RWPE1 (cell line): ENCODE results near the gene CEP57L1.
"Not testable (repeated sequence)": the region's sequence is repeated elsewhere in the genome, so short reads cannot be mapped to it uniquely, and the experiment has no call there.

Experiments
- CTCF ChIA-PET: fragments of 350-600 bp; sonication (Branson Sonifier 250); formaldehyde crosslinking; extraction: SDS; loops from one replicate; lab custom pipeline; 2021; lab: Yijun Ruan, JAX
- POLR2A ChIA-PET: fragments of 400-600 bp; formaldehyde crosslinking; extraction: SDS; loops from one replicate; lab custom pipeline; 2020; ENCODE audit warnings: antibody characterized with exemption; ENCODE audit not compliant: low non-redundant PET; lab: Yijun Ruan, JAX
- DNase-seq: peaks from one replicate; pipeline ENCODE4 v3.0.0; 2012; ENCODE audit warnings: low spot score
- H3K27ac ChIP-seq: fragments of 450-650 bp; 2 replicates; pipeline ENCODE4 v1.5.1; 2017
- TF ChIP-seq, protein P1 (sequence below): fragments of 450-650 bp; conservative IDR thresholded peaks from 2 replicates; pipeline ENCODE4 v1.5.1; 2017; ENCODE audit warnings: low read depth, mild to moderate bottlenecking

Gene CEP57L1

DNA sequence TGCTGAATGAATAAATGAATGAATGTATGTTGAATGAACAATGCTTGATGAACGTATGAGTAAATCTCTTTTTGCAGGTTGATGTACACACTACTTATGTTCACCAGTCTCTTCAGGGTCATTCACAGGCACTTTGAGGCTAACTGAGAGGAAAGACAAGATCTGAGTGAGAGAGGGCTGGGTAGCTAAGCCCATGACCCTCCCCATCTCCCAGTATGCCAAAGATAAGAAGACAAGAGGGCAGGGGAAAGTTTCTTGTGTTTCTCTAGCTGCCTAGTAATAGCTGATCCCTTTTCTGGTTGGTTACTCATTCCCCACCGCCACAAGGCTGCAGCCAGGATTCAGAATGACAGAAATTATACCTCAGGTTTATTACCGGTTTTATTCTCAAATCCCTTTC is 90.7 kb downstream of the CEP57L1 start:
- no peak for DNase-seq
- H3K27ac ChIP-seq, result no peak overlapping the region
- TF ChIP-seq, protein P1, sequence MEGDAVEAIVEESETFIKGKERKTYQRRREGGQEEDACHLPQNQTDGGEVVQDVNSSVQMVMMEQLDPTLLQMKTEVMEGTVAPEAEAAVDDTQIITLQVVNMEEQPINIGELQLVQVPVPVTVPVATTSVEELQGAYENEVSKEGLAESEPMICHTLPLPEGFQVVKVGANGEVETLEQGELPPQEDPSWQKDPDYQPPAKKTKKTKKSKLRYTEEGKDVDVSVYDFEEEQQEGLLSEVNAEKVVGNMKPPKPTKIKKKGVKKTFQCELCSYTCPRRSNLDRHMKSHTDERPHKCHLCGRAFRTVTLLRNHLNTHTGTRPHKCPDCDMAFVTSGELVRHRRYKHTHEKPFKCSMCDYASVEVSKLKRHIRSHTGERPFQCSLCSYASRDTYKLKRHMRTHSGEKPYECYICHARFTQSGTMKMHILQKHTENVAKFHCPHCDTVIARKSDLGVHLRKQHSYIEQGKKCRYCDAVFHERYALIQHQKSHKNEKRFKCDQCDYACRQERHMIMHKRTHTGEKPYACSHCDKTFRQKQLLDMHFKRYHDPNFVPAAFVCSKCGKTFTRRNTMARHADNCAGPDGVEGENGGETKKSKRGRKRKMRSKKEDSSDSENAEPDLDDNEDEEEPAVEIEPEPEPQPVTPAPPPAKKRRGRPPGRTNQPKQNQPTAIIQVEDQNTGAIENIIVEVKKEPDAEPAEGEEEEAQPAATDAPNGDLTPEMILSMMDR, result no peak
- CTCF ChIA-PET, result interaction anchor here (0.7 kb wide), 2 partner anchors 197 to 210 kb away, joined by 3 to 4 read pairs; no protein-coding TSS in a partner anchor
- POLR2A ChIA-PET, result no interaction called here

DNA sequence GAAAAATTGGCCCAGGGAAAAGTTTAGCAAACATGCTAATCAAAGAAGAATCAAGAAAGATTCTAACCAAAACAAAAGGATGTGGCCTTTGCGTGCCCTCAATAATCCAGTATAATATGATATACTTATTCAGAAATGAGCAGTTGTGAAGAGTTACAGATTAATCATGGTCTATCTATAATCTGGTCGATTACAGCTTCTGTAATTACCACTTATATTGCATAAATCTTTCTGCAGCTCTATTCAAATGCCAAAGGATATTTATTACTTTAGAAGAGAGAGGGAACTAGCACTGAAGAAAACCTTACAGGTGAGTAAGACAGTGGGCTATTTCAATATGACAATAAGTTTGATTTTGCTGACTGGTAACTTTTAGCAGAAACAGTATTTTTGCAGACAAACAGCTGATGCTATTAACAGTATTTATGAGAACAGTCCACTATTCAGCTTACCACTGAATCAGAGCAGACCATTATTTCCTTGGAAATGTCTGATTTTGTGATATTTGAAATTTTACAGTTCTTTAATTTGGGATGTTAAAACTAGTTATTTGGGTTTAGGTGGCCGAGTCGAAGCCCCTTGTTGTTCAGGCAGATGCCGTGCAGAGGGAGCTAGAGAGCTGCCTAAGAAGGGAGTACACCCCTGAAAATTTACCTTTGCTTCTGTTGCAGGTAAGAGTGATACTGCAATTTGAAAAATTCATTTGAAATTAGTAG is 92.2 kb downstream of the CEP57L1 start:
- no peak overlapping the region for H3K27ac ChIP-seq
- TF ChIP-seq, protein P1, result peak; percentile 91
- ChIA-PET CTCF (interaction anchor here (0.6 to 1.7 kb wide), 10 partner anchors 9 to 260 kb away, joined by 3 to 16 read pairs (median 5); partner anchors contain the start of gene CD164), POLR2A (interaction anchor here (0.8 kb wide), 1 partner anchor 192 kb away, joined by 3 read pairs; no protein-coding TSS in a partner anchor)
- peak; percentile 57 for DNase-seq

DNA sequence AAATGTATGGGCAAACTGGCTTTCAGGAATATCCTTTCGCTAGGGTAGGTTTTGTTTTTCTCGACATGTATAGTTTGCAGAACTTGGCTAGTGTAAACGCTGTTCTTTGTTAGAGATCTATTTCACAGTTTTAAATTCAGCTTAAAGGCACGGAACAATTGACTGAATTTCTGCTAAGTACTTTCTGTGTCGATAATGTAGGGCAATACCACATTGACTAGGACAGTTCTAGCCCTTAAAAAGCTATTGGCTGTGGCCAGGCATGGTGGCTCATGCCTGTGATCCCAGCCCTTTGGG is 92.8 kb downstream of the CEP57L1 start:
- CTCF ChIA-PET, result interaction anchor here (0.6 to 1.7 kb wide), 11 partner anchors 9 to 259 kb away, joined by 3 to 16 read pairs (median 4); partner anchors contain the start of gene CD164
- POLR2A ChIA-PET, result interaction anchor here (0.8 kb wide), 1 partner anchor 192 kb away, joined by 3 read pairs; no protein-coding TSS in a partner anchor
- no peak for DNase-seq
- H3K27ac ChIP-seq, result no peak overlapping the region
- TF ChIP-seq, protein P1, result peak; percentile 30

DNA sequence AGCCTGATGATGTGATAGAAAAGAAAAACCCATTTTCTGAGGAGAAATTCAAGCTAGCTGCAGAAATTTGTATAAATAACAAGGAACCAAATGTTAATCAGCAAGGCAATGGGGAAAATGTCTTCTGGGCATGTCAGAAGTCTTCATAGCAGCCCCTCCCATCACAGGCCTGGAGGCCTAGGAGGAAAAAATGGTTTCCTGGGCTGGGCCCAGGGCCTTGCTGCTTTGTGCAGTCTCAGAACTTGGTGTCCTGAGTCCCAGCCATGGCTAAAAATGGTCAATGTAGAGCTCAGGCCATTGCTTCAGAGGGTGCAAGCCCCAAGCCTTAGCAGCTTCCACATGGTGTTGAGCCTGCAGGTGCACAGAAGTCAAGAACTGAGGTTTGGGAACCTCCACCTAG is 96.1 kb downstream of the CEP57L1 start:
- POLR2A ChIA-PET, CTCF ChIA-PET: not testable (repeated sequence)

DNA sequence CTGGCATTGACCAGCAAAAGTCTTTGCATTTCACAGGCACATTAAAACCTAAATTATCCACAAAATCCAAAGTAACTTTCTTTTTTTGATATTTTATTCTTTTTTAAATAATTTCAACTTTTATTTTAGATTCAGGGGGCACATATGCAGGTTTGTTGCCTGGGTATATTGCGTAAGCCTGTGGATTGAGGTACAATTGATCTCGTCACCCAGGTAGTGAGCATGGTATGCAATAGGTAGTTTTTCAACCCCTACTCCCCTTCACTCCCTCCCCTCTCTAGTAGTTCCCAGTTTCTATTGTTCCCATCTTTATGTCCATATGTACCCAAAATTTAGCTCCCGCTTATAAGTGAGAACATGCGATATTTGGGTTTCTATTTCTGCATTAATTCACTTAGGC is 97.6 kb downstream of the CEP57L1 start:
- TF ChIP-seq, protein P1, result no peak

More for the DNA sequence above, 96.1 kb downstream of the CEP57L1 start:
- not testable (repeated sequence) for H3K27ac ChIP-seq, DNase-seq

DNA sequence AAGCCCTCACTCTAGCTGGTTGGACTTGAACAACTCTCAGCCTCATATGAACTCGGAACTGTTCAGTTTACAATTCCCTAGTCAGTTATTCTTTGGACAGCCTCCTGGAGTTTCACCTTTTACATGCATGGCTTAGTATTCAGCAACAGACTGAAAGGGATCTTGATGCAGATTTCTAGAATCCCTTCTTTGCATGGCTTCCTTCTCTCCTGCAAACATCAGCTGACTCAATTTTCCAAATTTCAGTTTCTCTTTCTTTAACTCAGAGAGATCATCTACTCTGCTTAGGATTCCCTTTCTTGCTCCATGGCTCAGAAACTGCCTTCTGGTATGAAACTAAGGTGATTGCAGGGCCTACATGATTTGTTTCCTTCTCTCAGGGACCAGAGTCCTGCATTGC is 99.6 kb downstream of the CEP57L1 start:
- TF ChIP-seq, protein P1, result no peak
- no peak for DNase-seq
- H3K27ac ChIP-seq, result no peak overlapping the region
- CTCF ChIA-PET, result interaction anchor here (0.9 kb wide), 1 partner anchor 96 kb away, joined by 3 read pairs; no protein-coding TSS in a partner anchor
- POLR2A ChIA-PET, result no interaction called here

More for the DNA sequence above, 97.6 kb downstream of the CEP57L1 start:
- CTCF ChIA-PET, result interaction anchor here (0.6 kb wide), 1 partner anchor 254 kb away, joined by 3 read pairs; no protein-coding TSS in a partner anchor
- POLR2A ChIA-PET, result no interaction called here
- DNase-seq, result no peak
- no peak overlapping the region for H3K27ac ChIP-seq

DNA sequence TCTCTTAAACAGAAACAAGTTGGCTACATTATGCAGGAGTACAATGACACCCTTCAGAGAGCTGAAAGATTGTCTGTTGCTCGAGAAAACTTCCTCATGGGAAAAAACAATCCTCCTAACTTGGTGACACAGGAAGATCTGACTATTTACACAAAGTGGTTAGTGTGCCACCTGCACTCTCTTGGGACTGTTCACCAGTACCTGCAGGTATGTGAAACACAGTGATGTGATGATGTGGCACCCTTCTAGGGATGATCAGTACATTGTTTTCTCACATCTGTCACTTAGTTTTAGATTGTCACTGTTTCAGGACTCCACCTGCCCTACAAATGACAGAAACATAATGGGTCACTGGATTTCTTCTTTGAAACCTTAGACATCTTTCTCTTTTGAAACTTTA is 101.8 kb downstream of the CEP57L1 start:
- CTCF ChIA-PET, result interaction anchor here (1.0 to 1.1 kb wide), 2 partner anchors 9 to 186 kb away, joined by 4 read pairs; no protein-coding TSS in a partner anchor
- H3K27ac ChIP-seq, result no peak overlapping the region
- no peak for DNase-seq
- POLR2A ChIA-PET, result no interaction called here
- TF ChIP-seq, protein P1, result no peak
